ENCODE results near the gene GLRA2. TPM values are rescaled to one million over a fixed set of nuclear protein-coding genes. Genes with fewer than 3 reads are reported as not detected.

The GLRA2 gene
- total and polyA plus RNA-seq, 2 of the 13 experiments (the other 11 are each of a cell fraction or from before 2014, with no cell fraction given) = not detected

GRCh38 chrX:14616836-14617235 is 87.5 kb downstream of the GLRA2 start (continued):
- TF ChIP-seq ZBTB37 (CRISPR knock-in tag; IDR thresholded peaks at IDR 0.05) (no peak), SP140L (CRISPR knock-in tag; IDR thresholded peaks at IDR 0.05; ENCODE audit: borderline replicate concordance) (no peak), ZNF512B (CRISPR knock-in tag; IDR thresholded peaks at IDR 0.05; ENCODE audit: borderline replicate concordance) (no peak)
- TF ChIP-seq, protein P1, sequence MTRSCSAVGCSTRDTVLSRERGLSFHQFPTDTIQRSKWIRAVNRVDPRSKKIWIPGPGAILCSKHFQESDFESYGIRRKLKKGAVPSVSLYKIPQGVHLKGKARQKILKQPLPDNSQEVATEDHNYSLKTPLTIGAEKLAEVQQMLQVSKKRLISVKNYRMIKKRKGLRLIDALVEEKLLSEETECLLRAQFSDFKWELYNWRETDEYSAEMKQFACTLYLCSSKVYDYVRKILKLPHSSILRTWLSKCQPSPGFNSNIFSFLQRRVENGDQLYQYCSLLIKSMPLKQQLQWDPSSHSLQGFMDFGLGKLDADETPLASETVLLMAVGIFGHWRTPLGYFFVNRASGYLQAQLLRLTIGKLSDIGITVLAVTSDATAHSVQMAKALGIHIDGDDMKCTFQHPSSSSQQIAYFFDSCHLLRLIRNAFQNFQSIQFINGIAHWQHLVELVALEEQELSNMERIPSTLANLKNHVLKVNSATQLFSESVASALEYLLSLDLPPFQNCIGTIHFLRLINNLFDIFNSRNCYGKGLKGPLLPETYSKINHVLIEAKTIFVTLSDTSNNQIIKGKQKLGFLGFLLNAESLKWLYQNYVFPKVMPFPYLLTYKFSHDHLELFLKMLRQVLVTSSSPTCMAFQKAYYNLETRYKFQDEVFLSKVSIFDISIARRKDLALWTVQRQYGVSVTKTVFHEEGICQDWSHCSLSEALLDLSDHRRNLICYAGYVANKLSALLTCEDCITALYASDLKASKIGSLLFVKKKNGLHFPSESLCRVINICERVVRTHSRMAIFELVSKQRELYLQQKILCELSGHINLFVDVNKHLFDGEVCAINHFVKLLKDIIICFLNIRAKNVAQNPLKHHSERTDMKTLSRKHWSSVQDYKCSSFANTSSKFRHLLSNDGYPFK (CRISPR knock-in tag; IDR thresholded peaks at IDR 0.05; ENCODE audit: borderline replicate concordance) = no peak
